GM10266 (cell line): ENCODE results near the gene ZNF189.
A peak's percentile ranks its signal among the peaks of the same experiment; 100 is the strongest.

Experiments
- DNase-seq: peaks from one replicate; pipeline ENCODE4 v3.0.0; 2012; ENCODE audit errors: extremely low spot score
- CTCF ChIP-seq: IDR thresholded peaks from 2 replicates; pipeline ENCODE4 v1.5.1; 2012; ENCODE audit warnings: mild to moderate bottlenecking, low read depth; ENCODE audit not compliant: control insufficient read depth, insufficient read depth; ENCODE audit errors: missing control alignments

Gene ZNF189

DNA sequence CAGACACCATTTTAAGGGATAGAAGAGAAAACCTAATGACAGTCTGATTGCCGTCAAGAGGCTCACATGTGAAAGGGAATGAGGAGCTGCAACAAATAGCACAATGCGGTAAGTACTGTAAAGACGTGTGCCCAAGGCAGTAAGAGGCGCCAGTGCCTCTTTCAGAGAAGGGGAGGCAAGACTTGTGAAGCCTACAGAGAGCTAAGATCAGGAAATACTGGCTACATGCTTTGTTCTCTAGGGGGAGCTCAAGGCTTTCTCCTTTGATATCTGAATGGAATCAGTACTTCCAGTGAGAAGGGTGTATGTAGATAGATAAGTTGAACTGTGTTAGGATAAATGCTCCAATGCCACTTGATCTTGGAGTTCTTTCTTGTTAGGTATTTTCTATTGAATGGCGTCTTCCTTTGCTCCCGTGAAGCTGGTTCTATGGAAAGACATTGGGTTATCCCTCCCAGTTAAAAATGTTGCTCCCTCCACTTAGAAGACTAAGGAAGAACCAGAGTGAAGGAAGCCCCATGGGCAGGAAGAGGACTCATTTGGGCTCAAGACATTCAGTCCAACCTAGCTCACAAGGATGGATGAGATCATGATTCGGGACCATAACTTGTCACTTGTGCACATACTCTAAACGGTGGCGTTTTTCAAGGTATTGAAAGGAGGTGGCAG is 60.4 kb downstream of the ZNF189 start:
- TF ChIP-seq CTCF: peak; percentile 62
- DNase-seq: peak; percentile 56
